HG02938 (cell line): Measurements from ENCODE around the gene SERINC2.
"Not testable (repeated sequence)": the region's sequence is repeated elsewhere in the genome, so short reads cannot be mapped to it uniquely, and the experiment has no call there.

Experiments
- ATAC-seq: cut with Tn5 transposase; IDR thresholded peaks from one replicate; pipeline ENCODE4 v1.9.1; 2021; ENCODE audit warnings: mild to moderate bottlenecking, moderate library complexity; ENCODE audit not compliant: unreplicated experiment

Gene SERINC2

DNA sequence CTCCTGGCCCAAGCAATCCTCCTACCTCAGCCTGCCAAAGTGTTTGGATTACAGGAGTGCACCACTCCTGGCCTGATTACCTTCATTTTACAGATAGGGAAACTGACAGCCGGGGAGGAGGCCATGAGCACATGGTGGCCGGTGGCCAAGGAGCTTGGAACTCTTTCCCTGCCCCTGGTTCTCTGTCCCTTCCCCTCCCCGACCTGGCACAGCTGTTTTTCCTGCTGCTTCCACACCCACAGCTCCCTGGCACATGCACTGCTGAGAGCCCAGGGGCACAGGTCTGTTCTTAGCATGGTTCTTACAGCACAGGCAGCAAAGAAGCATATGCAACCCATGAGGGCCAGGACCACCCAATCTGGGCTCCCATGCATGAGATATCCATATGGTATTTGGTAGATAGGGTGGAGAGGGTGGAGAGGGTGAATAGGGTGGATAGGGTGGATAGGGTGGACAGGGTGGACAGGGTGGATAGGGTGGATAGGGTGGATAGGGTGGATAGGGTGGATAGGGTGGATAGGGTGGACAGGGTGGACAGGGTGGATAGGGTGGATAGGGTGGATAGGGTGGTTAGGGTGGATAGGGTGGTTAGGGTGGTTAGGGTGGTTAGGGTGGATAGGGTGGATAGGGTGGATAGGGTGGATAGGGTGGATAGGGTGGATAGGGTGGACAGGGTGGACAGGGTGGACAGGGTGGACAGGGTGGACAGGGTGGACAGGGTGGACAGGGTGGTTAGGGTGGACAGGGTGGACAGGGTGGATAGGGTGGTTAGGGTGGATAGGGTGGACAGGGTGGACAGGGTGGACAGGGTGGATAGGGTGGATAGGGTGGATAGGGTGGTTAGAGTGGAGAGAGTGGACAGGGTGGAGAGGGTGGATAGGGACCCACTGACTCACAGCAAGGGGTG, 18.6 kb downstream of the SERINC2 start:
- ATAC-seq, result not testable (repeated sequence)

DNA sequence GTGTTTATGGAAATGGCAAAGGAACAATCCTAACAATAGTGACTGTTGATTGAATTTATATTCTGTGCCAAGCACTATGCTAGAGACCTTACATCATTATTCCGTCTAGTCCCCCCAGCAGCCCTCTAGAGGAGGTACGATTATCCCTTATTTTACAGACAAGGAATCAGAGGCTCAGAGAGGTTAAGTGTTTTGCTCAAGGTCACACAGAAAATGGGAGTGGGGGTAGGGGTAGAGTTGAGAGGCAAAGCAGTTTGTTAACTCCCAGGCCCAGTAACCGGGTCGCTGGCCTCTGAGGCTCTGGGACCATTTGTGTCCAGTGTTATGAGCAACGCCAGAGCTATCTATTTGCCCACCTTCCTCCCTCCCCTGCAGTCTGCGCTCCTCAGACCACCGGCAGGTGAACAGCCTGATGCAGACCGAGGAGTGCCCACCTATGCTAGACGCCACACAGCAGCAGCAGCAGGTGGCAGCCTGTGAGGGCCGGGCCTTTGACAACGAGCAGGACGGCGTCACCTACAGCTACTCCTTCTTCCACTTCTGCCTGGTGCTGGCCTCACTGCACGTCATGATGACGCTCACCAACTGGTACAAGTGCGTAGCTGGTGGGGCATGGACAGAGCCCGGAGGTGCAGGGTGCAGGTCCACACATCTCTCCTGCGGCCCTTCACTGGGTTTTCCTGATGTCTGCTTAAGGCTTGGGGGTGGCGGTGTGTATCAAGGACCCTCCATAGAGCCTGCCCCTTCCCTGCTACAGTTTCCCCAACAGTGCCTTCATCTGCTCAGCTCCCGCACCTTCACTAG, 19.8 kb downstream of the SERINC2 start:
- ATAC-seq, result no peak

DNA sequence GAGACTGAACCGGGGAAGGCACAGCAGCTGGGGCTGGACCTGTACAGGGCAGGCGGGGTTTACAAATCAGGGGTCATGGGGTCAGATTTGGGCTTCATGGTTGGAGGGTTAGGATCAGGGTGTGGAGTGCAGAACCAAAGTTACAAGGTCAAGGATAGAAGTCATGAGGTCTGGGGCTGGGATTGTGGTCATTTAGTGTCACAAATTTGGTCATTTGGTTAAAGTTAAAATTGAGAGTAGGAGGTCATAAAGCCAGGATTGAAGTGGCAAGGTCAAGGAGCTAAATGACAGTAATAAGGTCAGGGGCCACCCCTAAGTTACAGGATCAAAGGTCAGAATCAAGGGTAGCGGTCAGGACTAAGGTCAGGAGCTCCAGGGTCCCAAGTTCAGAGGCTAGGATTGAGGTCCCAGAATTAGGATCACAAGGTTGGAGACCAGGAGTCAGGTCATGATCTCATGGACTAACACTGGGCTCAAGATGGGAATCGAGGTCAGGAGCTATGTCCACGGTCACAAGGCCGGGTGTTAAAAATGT, 20.4 kb downstream of the SERINC2 start:
- ATAC-seq, result no peak

DNA sequence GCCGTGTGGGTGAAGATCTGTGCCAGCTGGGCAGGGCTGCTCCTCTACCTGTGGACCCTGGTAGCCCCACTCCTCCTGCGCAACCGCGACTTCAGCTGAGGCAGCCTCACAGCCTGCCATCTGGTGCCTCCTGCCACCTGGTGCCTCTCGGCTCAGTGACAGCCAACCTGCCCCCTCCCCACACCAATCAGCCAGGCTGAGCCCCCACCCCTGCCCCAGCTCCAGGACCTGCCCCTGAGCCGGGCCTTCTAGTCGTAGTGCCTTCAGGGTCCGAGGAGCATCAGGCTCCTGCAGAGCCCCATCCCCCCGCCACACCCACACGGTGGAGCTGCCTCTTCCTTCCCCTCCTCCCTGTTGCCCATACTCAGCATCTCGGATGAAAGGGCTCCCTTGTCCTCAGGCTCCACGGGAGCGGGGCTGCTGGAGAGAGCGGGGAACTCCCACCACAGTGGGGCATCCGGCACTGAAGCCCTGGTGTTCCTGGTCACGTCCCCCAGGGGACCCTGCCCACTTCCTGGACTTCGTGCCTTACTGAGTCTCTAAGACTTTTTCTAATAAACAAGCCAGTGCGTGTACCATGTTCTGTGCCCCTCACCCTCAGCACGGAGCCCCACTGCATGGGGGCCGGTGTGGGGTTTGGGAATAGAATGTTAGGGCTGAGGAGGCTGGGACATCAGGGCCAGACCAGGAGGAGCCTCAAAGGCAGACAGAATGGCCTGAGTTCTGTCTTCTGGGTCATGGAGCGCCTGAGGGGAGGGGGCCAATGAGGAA, 21.3 kb downstream of the SERINC2 start:
- no peak for ATAC-seq

DNA sequence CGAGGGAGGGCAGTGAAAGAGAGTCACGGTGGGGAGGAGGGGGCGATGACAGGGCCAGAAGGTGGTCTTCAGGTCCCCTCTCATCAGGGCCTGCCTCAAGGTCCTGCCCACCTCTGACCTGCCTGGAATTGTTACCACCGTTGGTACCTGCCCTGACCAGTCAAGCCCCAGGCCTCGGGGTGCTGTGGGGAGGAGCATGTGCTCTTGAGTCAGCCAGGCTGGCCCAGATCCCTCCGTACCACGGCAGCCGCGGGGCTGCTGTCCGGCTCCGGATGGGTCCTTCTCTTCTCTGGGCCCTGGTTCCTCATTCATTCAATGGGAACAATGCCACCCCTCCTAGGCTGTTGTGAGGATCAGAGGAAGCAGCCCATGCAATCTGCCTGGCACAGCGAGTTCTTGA, 22.0 kb downstream of the SERINC2 start:
- ATAC-seq, result no peak

DNA sequence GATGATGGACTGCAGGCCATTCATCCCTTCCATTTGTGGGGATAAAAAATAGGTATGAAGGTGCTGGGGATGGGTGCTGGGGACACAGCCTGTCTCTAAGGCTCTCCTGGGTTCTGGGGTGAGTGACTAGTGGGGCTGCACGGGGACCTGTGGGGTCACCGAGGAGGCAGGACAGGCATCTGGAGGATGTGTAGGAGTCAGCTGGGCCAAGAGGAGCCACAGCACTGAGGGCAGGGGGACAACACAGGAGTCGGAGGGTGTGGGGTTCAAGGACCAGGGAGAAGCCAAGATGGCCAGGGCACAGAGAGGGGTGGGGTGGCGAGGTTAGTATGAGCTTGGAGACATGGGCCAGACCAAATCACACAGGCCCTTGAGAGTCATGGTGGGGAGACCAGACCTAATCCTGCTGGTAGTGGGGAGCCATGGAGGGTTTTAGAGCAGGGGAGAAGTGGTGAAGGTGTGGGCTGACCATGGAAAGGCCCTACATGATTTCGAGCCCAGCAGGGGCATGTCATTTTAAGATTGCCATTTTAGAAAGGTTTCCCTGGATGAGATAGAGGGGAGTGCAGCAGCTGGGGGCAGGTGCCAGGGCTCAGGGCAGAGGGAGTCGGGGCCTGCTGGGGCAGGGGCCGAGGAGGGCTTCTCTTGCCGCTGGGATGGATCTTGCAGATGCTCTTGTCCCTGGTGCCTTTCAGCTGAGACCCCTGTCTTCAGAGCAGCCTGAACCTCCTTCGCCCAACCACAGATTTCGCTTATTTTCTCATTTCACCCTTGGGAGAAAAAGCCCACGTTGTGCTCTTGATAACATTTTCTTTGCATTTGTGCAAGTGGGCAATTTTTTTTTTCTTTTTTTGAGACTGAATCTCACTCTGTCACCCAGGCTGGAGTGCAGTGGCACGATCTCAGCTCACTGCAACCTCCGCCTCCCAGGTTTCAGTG, 22.7 kb downstream of the SERINC2 start:
- ATAC-seq, result no peak

DNA sequence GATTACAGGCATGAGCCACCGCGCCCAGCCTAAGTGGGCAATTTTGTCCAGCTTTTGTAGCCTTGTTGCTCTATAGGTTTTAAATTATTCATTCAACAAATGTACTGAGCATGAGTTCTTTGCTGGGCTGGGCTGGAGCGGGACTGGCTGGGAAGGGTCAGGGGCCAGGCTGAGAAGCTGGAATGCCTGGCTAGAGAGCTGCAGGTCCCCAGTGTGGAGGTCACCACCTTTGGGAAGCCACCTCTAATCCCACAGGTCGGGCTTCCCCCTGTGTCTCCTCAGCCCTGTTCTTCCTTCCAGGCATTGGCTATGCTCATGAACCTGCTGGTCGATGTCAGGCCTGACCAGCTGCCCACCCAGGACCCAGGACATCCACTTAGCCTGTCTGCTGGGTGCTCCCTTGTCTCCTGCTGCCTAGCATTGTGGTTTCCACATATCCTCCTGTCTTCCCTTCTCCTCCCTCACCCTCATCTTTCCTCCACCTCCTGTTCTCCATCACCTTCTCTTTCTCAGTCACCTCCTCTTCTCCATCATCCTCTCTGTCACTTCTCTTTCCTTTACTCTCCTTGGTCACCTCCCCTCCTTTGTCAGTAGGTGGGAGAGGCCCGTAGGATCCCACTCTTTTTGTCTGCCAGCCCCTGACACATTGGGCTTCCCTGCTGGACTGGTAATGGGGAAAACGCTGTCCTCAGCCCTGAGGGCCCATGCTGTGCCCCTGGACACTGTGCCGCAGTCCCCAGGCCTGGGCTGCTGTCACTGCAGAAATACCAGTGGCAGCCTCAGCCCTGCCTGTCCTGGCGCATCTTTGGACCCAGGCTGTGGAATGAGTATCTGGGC, 23.8 kb downstream of the SERINC2 start:
- ATAC-seq, result no peak

DNA sequence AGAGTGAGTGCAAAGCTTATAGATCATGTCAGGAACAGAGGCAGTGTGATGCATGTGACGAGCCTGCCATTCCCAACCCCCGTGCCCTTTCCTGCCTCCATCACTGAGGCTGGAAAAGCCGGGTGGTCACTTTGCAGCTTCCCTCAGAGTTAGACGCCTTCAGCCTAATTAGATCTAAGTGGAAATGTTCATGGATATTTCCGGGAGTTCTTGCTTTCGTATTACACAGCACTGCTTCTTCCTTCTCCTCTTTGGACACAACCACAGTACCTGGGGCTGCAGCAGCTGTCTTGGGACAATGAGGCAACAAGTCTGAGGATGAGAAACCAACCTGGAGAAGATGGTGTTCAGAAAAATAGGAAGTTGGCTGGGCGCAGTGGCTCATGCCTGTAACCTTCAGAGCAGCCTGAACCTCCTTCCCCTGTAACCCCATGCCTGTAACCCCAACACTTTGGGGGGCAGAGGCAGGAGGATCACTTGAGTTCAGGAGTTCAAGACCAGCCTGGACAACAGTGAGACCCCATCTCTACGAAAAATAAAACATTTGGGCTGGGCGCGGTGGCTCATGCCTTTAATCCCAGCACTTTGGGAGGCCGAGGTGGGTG, 24.5 kb downstream of the SERINC2 start:
- no peak for ATAC-seq

DNA sequence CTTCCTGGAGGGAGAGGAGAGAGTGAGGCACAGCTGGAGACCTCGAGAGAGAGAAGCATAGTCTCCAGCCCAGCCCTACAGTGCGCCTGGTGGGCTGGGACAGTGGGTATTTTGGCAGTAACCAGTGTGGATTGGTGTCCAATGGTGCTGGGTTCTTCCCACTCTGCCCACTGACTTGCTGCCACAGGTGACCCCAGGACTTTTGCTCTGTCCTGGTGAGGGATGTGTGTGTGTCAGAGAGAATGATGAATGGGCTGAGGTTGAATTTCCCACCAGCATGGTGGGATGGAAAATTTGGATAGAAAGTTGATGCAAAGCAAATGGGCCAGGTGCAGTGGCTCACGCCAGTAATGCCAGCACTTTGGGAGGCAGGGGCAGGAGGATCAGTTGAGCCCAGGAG, 26.3 kb downstream of the SERINC2 start:
- ATAC-seq, result no peak

DNA sequence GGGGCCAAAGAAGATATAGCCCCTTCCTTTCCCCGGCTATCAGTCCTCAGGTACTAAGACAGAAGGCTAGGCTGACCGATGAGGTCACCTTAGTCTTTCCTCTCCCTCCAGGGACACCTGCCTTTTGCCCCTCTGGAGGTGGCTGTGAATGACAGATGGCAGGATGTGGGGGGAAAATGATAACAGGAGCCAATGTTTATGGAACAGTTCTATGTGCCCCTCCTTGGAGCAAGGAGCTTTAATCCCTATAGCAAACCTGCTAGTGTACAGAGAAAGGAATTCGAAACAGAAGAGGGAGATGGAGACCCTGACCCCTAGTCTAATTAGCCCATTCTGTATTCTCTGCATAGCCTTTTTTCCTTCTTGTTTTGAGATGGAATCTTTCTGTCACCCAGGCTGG, 28.1 kb downstream of the SERINC2 start:
- no peak for ATAC-seq

DNA sequence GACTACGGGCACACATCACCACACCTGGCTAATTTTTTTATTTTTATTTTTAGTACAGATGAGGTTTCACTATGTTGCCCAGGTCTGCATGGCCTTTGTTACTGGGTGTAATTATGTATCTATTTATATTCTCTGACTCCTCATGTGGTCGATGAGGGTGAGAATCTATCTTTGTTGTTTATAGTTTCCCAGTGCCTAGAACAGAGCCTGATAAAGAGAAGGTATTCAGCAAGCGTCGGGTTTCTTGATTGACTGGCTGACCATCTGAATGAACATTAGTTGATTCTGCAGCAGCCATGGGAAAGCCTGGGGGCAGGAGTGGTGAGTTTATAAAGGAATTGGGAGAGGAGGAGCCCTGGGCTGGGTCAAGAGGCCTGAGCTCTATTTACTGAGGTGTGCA, 28.5 kb downstream of the SERINC2 start:
- ATAC-seq, result no peak

DNA sequence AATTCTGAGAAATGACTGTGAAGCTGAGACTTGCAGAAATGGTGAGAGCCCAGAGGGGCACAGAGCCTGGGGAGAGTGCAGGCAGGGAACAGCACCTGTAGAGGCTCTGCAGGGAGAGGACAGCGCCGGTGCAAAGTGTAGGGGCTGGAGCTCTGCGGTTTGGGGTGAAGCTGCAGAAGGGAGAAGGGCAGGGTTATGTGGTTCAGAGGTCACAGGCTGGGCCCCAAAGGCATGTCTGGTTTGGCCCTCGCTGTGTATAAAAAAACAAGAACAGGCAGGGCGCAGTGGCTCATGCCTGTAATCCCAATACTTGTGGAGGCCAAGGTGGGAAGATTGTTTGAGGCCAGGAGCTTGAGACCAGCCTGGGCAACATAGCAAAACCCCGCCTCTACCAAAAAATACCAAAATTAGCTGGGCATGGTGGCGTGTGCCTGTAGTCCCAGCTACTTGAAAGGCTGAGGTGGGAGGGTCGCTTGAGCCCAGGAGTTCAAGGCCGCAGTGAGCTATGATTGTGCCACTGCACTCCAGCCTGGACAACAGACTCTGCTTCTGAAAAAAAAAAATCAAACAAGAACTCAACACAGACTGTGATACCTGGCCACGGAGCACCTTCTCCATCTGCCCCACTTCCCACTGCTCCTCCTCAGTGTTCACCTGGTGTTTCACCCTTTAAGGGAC, 29.1 kb downstream of the SERINC2 start:
- ATAC-seq, result no peak

DNA sequence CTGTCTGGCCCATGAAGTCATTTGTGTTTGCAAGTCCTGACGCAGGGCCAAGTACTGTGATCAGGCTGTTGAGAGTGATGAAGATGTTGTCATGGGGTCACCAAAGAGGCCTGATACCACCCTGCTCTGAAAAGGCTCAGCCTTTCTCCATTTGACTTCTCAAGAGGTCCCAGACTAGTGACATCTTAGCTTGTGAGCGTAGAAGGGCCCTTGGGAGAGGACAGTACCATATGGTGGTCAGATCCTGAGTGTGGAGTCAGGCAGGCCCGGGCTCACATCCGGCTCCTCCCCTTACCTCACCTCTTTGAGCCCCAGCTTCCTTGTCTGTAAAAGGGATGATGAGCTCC, 29.6 kb downstream of the SERINC2 start:
- no peak for ATAC-seq

DNA sequence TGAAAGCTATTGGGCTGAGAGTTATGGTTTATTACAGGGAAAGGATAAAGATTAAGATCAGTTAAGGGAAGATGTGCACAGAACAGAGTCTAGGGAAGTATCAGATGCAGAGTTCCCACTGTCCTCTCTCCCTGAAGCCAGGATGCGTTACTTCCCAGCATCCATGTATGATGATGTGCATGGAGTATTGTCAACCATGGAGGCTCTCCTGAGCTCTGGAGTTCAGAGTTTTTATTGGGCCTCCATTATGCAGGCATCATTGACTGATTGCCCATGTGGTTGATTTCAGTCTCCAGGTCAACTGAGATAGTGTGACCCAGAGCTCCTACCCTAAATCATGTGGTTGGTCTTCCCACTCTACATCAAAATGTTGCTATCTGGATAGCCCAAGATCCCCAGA, 30.7 kb downstream of the SERINC2 start:
- ATAC-seq, result no peak

DNA sequence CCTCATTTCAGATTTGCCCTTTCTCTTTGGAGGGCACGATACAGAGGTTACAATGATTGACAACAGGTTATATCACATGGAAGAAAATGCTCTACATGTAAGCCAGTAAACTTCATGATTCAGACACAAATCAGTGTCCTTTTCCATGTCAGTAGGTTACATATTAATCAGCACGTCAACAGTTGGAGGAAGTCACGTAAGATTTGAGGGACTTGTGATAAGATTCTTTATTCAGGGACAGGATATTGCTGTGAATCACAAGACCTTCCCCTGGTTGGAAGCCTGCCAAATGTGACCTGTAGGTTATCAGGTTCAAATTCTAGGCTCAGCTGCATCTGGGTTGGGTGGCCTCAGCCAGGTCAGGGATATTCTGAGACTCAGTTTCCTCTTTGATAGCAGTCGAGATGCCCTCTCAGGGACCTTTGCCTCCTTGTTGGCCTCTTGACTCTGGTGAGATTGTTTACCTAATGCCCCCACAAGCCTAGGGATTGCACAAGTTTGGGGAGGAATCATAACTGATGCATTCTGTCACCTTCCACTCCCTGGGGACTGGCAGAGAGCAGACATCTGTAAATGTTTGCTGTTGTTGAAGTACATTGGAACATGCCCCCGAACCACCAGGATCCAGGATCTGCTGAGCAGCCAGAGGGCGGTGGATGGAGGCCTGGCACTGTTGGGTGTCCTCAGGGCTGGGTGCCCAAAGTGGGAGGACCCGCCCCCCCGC, 31.9 kb downstream of the SERINC2 start:
- ATAC-seq, result no peak

DNA sequence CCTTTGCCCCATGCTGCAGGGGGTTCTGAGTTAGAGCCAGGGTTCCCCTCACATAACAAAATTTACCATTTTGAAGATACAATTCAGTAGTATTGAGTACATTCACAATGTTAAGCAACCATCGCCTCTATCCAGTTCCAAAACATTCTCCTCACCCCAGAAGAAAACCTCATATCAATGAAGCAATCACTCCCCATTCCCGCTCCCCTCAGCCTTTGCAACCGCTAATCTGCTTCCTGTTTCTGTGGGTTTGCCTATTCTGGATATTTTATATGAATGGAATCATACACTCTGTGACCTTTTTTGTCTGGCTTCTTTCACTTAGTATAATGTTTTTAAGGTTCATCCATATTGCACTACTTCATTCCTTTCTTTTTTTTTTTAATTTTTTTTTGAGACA, 32.9 kb downstream of the SERINC2 start:
- no peak for ATAC-seq

DNA sequence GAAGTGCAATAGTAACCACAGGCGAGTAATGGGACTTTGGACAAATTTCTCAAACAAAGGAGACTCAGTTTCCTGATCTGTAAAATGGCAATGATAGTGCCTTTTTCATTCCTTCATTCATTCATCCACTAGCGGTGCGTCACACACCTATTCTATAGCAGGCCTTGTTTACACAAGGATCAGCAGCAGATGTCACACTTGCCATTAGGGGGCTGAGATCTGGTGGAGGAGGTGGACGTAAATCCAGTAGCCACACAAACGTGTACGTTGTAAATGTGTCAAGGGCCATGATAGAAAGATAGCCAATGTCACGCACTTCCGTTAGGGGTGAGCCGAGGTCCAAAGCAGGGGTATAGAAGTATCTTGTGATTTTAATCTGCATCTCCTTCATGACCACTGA, 34.2 kb downstream of the SERINC2 start:
- no peak for ATAC-seq
